Stimulated activated CD4-positive, alpha-beta T cell treated with anti-CD3 and anti-CD28 coated beads, Interleukin-4, amount 100 ng/mL, for 4 hours (primary cell): Measurements from ENCODE around the gene RNU11.
"Not testable (repeated sequence)": the region's sequence is repeated elsewhere in the genome, so short reads cannot be mapped to it uniquely, and the experiment has no call there.

Experiments
- DNase-seq, 2 experiments: peaks; one replicate each; pipeline ENCODE4 v3.0.0-alpha.2; 2020

RNU11 gene

DNA sequence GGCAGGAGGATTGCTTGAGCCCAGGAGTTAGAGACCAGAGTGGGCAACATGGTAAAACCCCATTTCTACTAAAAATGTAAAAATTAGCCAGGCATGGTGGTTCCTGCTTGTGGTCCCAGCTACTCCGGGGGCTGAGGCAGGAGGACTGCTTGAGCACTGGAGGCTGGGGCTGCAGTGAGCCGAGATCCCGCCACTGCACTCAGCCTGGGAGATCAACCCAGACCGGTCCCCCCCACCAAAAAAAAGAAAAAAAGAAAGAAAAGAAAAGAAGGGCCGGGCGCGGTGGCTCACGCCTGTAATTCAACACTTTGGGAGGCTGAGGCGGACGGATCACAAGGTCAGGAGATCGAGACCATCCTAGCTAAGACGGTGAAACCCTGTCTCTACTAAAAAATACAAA, 18.4 kb downstream of the RNU11 start:
- DNase-seq = no peak

GRCh38 chr1:28668191-28668955, 20.0 kb downstream of the RNU11 start, which contains the start of gene GMEB1:
Gene GMEB1, plus strand, starts transcription at chr1:28668784. Its CDS starts 14,829 bp downstream, at chr1:28683613.
- peak; percentile 81 to 85 for DNase-seq

- DNase-seq = peak; percentile 25 to 39
Measured at GRCh38 chr1:28668956-28669723, 20.7 kb downstream of the RNU11 start.

- DNase-seq = no peak
Measured at GRCh38 chr1:28671254-28671780, 22.9 kb downstream of the RNU11 start.

- DNase-seq = not testable (repeated sequence)
Measured at GRCh38 chr1:28672971-28673370, 24.6 kb downstream of the RNU11 start.

DNA sequence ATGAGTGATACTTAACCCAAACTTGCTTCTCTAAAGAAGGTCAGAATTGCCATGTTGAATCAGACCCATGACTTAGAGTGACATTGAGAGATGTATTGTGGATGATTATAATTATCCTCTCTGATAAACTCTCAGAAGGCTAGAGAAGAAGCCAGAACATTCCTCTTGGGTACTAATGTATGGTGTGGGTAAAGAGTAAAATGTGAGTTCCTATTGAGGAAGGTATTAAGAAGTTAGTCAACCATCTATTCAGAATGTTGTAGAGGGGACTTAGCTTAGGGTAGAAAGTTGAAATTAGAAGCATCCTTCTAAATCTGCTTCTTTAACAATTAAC, 27.5 kb downstream of the RNU11 start:
- no peak for DNase-seq

DNA sequence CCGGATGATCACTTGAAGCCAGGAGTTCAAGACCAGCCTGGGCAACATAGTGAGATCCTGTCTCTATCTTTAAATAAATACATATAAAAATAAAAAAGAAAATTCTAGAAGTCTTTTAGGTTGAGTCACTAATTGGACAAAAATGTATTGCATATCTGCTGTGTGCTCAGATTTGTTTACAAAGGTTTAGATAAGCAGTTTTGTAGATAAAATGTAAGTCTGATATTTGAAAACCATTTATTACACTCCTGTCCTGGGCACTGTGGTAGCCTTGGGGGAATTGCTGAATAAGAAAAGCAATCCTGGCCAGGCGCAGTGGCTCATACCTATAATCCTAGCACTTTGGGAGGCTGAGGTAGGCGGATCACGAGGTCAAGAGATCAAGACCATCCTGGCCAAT, 31.8 kb downstream of the RNU11 start:
- no peak for DNase-seq

DNA sequence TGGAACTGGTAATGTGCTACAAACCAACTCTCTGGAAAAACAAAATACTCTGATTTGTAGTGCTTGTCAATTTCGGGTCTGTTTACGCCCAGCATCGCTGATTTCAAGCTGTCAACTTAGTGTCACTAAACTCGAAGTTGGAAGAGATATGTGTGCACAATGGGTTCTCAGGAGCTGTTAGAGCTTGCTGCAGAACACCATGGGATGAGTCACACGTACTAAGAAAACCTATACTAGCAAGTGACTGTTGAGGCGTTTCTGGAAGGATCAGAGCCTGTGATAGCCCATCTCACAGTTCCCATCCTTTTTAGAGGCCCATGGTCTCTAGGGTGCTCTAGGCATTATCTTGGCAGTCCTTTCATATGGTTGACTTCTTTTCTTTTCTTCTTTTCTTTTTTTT, 34.4 kb downstream of the RNU11 start:
- DNase-seq = no peak

DNA sequence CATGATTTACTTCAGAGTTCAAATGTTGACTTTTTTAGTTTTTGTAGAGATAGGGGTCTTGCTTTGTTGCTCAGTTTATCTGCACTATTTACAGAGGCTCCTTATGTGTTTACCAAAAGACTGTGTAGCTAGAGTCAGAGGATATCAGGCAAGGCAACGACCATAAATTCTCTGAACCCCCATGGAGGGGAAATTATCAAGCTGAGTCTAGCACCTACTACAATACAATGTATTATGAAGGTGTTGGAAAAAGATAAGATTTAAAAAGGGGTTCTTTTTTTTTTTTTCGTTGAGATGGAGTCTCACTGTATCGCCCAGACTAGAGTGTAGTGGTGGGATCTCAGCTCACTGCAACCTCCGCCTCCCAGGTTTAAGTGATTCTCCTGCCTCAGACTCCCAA, 36.5 kb downstream of the RNU11 start:
- no peak for DNase-seq

GRCh38 chr1:28691627-28692026, 43.2 kb downstream of the RNU11 start:
- DNase-seq = not testable (repeated sequence)
